Body of pancreas (tissue), 4 donors: ENCODE measurements around the gene PRR14L. TPM values are rescaled to one million over a fixed set of nuclear protein-coding genes. Genes with fewer than 3 reads are reported as not detected.

Source experiments
- ATAC-seq: fragments of 150-250 bp; one replicate; pipeline ENCODE4 v1.9.1; 2016
- DNase-seq, 4 donors: peaks; one replicate each; pipeline ENCODE4 v3.0.0-alpha.2; 2019
- H3K27ac ChIP-seq, 4 donors: fragments of 200-600 bp; sonication (generic); 1 replicate in 3 of 4; 2 replicates in 1 of 4; pipeline versions ENCODE4 v1.5.1 to v1.6.1; 2016 to 2019; ENCODE audit warnings: mild to moderate bottlenecking in 1 of 4, mixed read lengths in 1 of 4, moderate library complexity in 1 of 4
- H3K27me3 ChIP-seq, 2 donors: fragments of 200-600 bp; sonication (generic); one replicate each; pipeline ENCODE4 v1.6.0; 2016; ENCODE audit warnings: mild to moderate bottlenecking in 1 of 2
- H3K36me3 ChIP-seq, 2 donors: fragments of 200-600 bp; sonication (generic); replicated peaks in 1 of 2; 2 replicates each; pipeline ENCODE4 v1.5.1; 2016; ENCODE audit warnings: low read depth in 2 of 2; ENCODE audit not compliant: insufficient read depth in 1 of 2
- H3K4me1 ChIP-seq: fragments of 200-600 bp; sonication (generic); one replicate; pipeline ENCODE4 v1.6.0; 2016
- H3K4me3 ChIP-seq, 2 donors: fragments of 200-600 bp; sonication (generic); 1 replicate in 1 of 2; 2 replicates in 1 of 2; pipeline ENCODE4 v1.5.1; 2016 to 2019
- H3K9me3 ChIP-seq, 3 donors: fragments of 200-600 bp; sonication (generic); 1 replicate in 2 of 3; 2 replicates in 1 of 3; pipeline ENCODE4 v1.5.1; 2016
- POLR2A ChIP-seq, 3 donors: fragments of 450-650 bp; IDR thresholded peaks; one replicate each; pipeline ENCODE4 v1.6.1; 2016; ENCODE audit warnings: antibody characterized with exemption in 3 of 3, mild to moderate bottlenecking in 2 of 3
- WGBS, 2 donors: methylation state at CpG; one replicate each; pipeline ENCODE4 v1.1.5; 2017; 5-methylcytosine and 5-hydroxymethylcytosine counted together
- intact Hi-C: fragments of 100-400 bp; cut with DNase I; formaldehyde crosslinking; loops from one replicate; pipeline ENCODE4 v1.15.1; 2023
- total RNA-seq, 2 donors: library from RNA; depleted of rRNA; stranded (reverse); fragments of >200 nt; gene quantifications; one replicate each; pipeline ENCODE4 v1.1.0, GENCODE V29; 2016
- TF ChIP-seq, protein P1 (sequence below), 7 experiments: fragments of 450-650 bp in 4 of 7; fragments of 200-600 bp in 3 of 7; sonication (generic) in 3 of 7; IDR thresholded peaks; one replicate each; pipeline ENCODE4 v1.5.1; 2016 to 2019; ENCODE audit warnings: antibody characterized with exemption in 7 of 7

PRR14L gene
- total RNA-seq, 2 donors from 2014 or later, result 11.9 to 28.7 TPM

GRCh38 chr22:31682751-31683150 lies 67.2 kb downstream of the PRR14L start:
- no peaks in the 10 kb centered on the region for H3K27me3 ChIP-seq
- ATAC-seq, result no peak
- DNase-seq, result no peak
- H3K36me3 ChIP-seq, result peaks cover 0 to 10% of the 10 kb centered on the region in 2 donors
- no peaks in the 10 kb centered on the region for H3K9me3 ChIP-seq
- intact Hi-C loops, result no loop called here
- 91 to 100% methylated on average over 2 to 7 of the region's 7 CpGs for WGBS, 2 donors
- no peak for TF ChIP-seq POLR2A (IDR thresholded peaks at IDR 0.05)
- TF ChIP-seq, protein P1, sequence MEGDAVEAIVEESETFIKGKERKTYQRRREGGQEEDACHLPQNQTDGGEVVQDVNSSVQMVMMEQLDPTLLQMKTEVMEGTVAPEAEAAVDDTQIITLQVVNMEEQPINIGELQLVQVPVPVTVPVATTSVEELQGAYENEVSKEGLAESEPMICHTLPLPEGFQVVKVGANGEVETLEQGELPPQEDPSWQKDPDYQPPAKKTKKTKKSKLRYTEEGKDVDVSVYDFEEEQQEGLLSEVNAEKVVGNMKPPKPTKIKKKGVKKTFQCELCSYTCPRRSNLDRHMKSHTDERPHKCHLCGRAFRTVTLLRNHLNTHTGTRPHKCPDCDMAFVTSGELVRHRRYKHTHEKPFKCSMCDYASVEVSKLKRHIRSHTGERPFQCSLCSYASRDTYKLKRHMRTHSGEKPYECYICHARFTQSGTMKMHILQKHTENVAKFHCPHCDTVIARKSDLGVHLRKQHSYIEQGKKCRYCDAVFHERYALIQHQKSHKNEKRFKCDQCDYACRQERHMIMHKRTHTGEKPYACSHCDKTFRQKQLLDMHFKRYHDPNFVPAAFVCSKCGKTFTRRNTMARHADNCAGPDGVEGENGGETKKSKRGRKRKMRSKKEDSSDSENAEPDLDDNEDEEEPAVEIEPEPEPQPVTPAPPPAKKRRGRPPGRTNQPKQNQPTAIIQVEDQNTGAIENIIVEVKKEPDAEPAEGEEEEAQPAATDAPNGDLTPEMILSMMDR (IDR thresholded peaks at IDR 0.05), result no peak
- H3K4me3 ChIP-seq, result no peak overlapping the region
- no peak overlapping the region for H3K27ac ChIP-seq
- no peaks in the 10 kb centered on the region for H3K4me1 ChIP-seq

DNA sequence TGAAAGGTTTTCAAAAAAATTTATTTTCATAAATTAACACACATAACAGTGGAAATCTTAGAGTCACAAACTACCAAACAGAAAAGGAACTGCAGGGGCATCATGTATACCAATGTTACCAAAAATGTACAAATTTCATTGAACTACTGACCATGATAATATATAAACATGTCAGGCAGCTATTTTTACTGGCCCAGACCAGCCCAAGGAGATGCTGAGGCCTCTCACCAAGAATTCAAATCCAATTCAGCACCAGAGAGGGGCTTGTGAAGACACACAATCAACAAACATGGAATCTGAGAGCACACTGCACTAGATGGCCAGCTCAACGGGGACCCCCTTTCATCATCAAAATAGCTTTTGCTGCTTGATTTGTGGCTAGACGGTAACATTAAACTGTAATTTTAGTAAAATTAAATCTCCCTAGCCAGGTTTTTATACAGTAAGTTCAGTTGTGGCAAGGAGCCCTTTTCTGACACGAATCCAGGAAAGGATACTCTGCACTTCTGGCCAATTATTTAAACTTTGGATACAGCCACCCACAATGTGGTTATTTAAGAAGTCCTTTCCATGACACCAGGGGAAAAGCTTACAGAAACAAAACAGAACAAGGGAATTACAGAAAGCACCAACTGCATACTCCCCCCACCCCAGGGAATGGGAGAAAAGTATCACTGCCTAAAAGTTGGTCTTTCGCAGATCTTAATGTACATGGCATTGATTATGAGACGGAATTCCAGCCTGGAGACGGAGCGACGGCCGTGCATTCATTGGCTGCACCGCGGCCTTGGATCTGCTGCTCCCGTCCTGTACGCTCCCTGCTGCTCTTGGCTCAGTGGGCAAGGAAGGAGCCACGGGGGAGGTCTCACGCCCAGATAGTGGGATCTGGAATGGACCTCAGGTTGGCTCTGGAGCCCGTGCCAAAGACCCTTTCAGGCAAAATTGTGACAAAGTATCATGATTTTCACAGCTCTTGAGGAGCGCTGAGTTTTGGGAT lies 68.3 kb downstream of the PRR14L start:
- H3K27me3 ChIP-seq, result no peaks in the 10 kb centered on the region
- no peak for DNase-seq

DNA sequence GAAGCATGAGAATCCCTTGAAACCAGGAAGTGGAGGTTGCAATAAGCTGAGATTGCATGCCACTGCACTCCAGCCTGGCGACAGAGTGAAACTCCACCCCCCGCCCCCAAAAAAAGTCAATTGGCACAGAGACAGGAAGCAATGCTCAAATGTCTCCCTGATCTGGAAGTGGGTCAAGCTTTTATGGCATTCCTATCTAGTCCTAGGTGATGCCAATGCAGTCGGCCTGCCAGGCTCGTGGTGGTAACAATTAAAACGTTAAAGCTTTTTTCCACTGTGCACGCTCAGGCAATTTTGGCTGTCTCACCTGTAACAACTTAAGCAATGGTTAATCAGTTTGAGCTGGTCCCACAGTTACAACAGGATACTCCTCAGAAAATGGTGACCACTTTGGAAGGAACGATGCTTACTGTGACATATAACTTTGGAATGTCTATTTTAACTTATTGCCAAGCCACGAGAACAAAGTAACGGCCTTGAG lies 69.0 kb downstream of the PRR14L start:
- intact Hi-C loops, result no loop called here
- 58 to 62% methylated on average over 6 to 9 of the region's 9 CpGs for WGBS, 2 donors
- Histone ChIP-seq H3K4me1 (peaks cover 10% of the 10 kb centered on the region), H3K9me3 (no peaks in the 10 kb centered on the region), H3K36me3 (peaks cover 0 to 8% of the 10 kb centered on the region in 2 donors), H3K27ac (peak overlapping the region in 3 of 4 donors; percentile 14 to 54 (median 48)), H3K27me3 (no peaks in the 10 kb centered on the region), H3K4me3 (no peak overlapping the region)
- DNase-seq, result peak in 1 of 4 donors; percentile 14
- no peak for ATAC-seq
- TF ChIP-seq, protein P1 (IDR thresholded peaks at IDR 0.05), result no peak
- TF ChIP-seq POLR2A (IDR thresholded peaks at IDR 0.05), result no peak

More for the DNA sequence above, 68.3 kb downstream of the PRR14L start:
- intact Hi-C loops, result no loop called here
- TF ChIP-seq, protein P1 (IDR thresholded peaks at IDR 0.05), result no peak
- TF ChIP-seq POLR2A (IDR thresholded peaks at IDR 0.05), result no peak
- peak overlapping the region in 2 of 4 donors; percentile 16 to 54 for H3K27ac ChIP-seq
- H3K36me3 ChIP-seq, result peaks cover 0 to 8% of the 10 kb centered on the region in 2 donors
- no peak overlapping the region for H3K4me3 ChIP-seq
- H3K9me3 ChIP-seq, result no peaks in the 10 kb centered on the region
- no peak for ATAC-seq
- WGBS, 2 donors, result 75 to 89% methylated on average over 15 to 16 of the region's 17 CpGs
- peaks cover 4% of the 10 kb centered on the region for H3K4me1 ChIP-seq

GRCh38 chr22:31678748-31679147 lies 71.2 kb downstream of the PRR14L start:
- H3K4me1 ChIP-seq, result peaks cover 10% of the 10 kb centered on the region
- no peak overlapping the region for H3K27ac ChIP-seq
- 82 to 85% methylated on average over 7 of the region's 7 CpGs for WGBS, 2 donors
- ATAC-seq (no peak), DNase-seq (no peak)
- H3K36me3 ChIP-seq, result peaks cover 0 to 5% of the 10 kb centered on the region in 2 donors
- intact Hi-C loops, result no loop called here
- TF ChIP-seq, protein P1 (IDR thresholded peaks at IDR 0.05), result no peak
- no peak for TF ChIP-seq POLR2A (IDR thresholded peaks at IDR 0.05)
- no peak overlapping the region for H3K4me3 ChIP-seq
- no peaks in the 10 kb centered on the region for H3K27me3 ChIP-seq
- H3K9me3 ChIP-seq, result no peaks in the 10 kb centered on the region
